Adipocyte (in vitro differentiated cells): ENCODE data around the gene MAGEC2.

Experiments
- DNase-seq: peaks from one replicate; pipeline ENCODE4 v3.0.0-alpha.2; 2015; ENCODE audit warnings: low read depth
- H3K27me3 ChIP-seq: replicated peaks from 2 replicates; pipeline ENCODE4 v1.7.0; 2013; ENCODE audit warnings: mild to moderate bottlenecking, low read length, moderate library complexity; ENCODE audit not compliant: control insufficient read depth, insufficient read depth
- H3K36me3 ChIP-seq: 2 replicates; pipeline ENCODE4 v1.7.0; 2013; ENCODE audit warnings: low read length, mild to moderate bottlenecking, moderate library complexity; ENCODE audit not compliant: control insufficient read depth, insufficient read depth, severe bottlenecking
- H3K4me1 ChIP-seq: 2 replicates; pipeline ENCODE4 v1.7.0; 2013; ENCODE audit warnings: mild to moderate bottlenecking, low read length, moderate library complexity; ENCODE audit not compliant: control insufficient read depth, insufficient read depth
- H3K4me3 ChIP-seq: 2 replicates; pipeline ENCODE4 v1.7.0; 2013; ENCODE audit warnings: mild to moderate bottlenecking, low read length, moderate library complexity
- H3K9ac ChIP-seq: 2 replicates; pipeline ENCODE4 v1.7.0; 2013; ENCODE audit warnings: mild to moderate bottlenecking, low read length, moderate library complexity
- H3K9me3 ChIP-seq: 2 replicates; pipeline ENCODE4 v1.7.0; 2013; ENCODE audit warnings: mild to moderate bottlenecking, low read length, moderate library complexity; ENCODE audit not compliant: control insufficient read depth

MAGEC2 gene

GRCh38 chrX:142184756-142185602, 20.1 kb downstream of the MAGEC2 start:
- H3K9ac ChIP-seq: no peak overlapping the region
- no peaks in the 10 kb centered on the region for H3K4me1 ChIP-seq
- no peak overlapping the region for H3K4me3 ChIP-seq
- no peak for DNase-seq
- no peaks in the 10 kb centered on the region for H3K27me3 ChIP-seq
- no peaks in the 10 kb centered on the region for H3K9me3 ChIP-seq
- no peaks in the 10 kb centered on the region for H3K36me3 ChIP-seq

- H3K27me3 ChIP-seq: no peaks in the 10 kb centered on the region
- H3K9me3 ChIP-seq: no peaks in the 10 kb centered on the region
- DNase-seq: no peak
- no peak overlapping the region for H3K4me3 ChIP-seq
- H3K9ac ChIP-seq: no peak overlapping the region
- H3K4me1 ChIP-seq: no peaks in the 10 kb centered on the region
- no peaks in the 10 kb centered on the region for H3K36me3 ChIP-seq
These were observed 48.5 kb downstream of the MAGEC2 start for GRCh38 chrX:142156567-142156966.
